ENCODE data around the gene MYCBPAP. TPM values are rescaled to one million over a fixed set of nuclear protein-coding genes. Genes with fewer than 3 reads are reported as not detected.

The MYCBPAP gene
- polyA plus RNA-seq, 2 of the 4 experiments (the other 2 are of a cell fraction): 0.93 to 2.5 TPM

DNA sequence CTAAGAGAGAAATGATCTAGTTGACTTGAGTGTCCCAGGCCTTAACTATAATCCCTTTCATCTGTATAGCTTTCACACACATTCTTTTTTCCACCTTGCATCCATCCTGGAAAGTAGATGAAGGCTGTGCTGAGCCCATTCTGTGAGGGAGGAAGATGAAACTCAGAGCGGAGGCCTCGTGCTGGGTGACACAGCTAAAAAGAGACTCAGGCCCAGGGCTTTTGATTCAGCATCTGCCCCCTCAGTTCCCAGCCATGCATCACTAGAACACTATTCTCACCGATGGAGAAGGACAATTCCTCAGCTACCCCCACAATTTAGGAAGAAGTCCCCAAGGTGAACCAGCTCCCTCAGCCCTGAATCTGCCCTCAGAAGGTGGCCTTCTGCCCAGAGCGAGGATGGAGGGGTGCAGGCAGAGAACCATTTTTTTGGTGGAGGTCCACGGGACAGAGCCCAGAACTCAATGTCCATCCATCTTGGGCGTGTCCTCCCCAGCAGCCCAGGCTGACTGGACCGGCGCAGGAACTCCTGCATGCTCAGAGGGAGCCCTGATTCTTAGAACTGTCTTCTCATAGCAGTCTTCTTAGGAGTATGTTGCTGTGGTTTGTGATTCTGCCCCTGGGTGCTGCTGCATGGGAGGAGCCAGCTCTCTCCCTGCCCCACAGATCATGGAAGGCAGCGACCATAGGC is 5.8 kb upstream of the MYCBPAP start (continued):
- TF ChIP-seq, protein P1, sequence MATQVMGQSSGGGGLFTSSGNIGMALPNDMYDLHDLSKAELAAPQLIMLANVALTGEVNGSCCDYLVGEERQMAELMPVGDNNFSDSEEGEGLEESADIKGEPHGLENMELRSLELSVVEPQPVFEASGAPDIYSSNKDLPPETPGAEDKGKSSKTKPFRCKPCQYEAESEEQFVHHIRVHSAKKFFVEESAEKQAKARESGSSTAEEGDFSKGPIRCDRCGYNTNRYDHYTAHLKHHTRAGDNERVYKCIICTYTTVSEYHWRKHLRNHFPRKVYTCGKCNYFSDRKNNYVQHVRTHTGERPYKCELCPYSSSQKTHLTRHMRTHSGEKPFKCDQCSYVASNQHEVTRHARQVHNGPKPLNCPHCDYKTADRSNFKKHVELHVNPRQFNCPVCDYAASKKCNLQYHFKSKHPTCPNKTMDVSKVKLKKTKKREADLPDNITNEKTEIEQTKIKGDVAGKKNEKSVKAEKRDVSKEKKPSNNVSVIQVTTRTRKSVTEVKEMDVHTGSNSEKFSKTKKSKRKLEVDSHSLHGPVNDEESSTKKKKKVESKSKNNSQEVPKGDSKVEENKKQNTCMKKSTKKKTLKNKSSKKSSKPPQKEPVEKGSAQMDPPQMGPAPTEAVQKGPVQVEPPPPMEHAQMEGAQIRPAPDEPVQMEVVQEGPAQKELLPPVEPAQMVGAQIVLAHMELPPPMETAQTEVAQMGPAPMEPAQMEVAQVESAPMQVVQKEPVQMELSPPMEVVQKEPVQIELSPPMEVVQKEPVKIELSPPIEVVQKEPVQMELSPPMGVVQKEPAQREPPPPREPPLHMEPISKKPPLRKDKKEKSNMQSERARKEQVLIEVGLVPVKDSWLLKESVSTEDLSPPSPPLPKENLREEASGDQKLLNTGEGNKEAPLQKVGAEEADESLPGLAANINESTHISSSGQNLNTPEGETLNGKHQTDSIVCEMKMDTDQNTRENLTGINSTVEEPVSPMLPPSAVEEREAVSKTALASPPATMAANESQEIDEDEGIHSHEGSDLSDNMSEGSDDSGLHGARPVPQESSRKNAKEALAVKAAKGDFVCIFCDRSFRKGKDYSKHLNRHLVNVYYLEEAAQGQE (IDR thresholded peaks at IDR 0.05): no peak
- TF ChIP-seq ELK1 (IDR thresholded peaks at IDR 0.05; ENCODE audit: low read depth, low read length) (no peak), SMC3 (IDR thresholded peaks at IDR 0.05) (no peak), MYC (IDR thresholded peaks at IDR 0.05; ENCODE audit: borderline replicate concordance, low read length) (no peak), HMGXB4 (CRISPR knock-in tag; IDR thresholded peaks at IDR 0.05; ENCODE audit: borderline replicate concordance) (no peak), PHF8 (IDR thresholded peaks at IDR 0.05; ENCODE audit: borderline replicate concordance, low read depth) (no peak), ESRRA (IDR thresholded peaks at IDR 0.05; ENCODE audit: borderline replicate concordance, low read length) (no peak)
- TF ChIP-seq, protein P2, sequence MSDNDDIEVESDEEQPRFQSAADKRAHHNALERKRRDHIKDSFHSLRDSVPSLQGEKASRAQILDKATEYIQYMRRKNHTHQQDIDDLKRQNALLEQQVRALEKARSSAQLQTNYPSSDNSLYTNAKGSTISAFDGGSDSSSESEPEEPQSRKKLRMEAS (IDR thresholded peaks at IDR 0.05): no peak

- WGBS (ENCODE audit: missing lambda C conversion rate): 64% methylated on average over 7 of the region's 7 CpGs
- Histone ChIP-seq H3K4me2 (no peak overlapping the region), H3K27ac (no peak overlapping the region), H3K4me1 (peaks cover 12% of the 10 kb centered on the region; the same call in 2 of the 3 replicates), H3K9me3 (no peaks in the 10 kb centered on the region), H3K4me3 (no peak overlapping the region)
- ATAC-seq (no peak), DNase-seq (ENCODE audit: low read depth in 1 of 2, low spot score in 1 of 2) (no peak), FAIRE-seq (no peak)
- POLR2A ChIA-PET: interaction anchor here (0.6 to 0.7 kb wide), 2 partner anchors 27 to 680 kb away, joined by 3 read pairs; no protein-coding TSS in a partner anchor
- CTCF ChIA-PET: interaction anchor here (0.6 to 10.1 kb wide), 12 partner anchors 11 to 450 kb away, joined by 3 to 119 read pairs (median 5); partner anchors contain the start of gene RSAD1
- TF ChIP-seq KDM1A (IDR thresholded peaks at IDR 0.05; ENCODE audit: low read depth) (no peak), FOSL2 (IDR thresholded peaks at IDR 0.05) (no peak), FOSL2 (CRISPR knock-in tag; IDR thresholded peaks at IDR 0.05) (no peak), MAZ (IDR thresholded peaks at IDR 0.05; ENCODE audit: borderline replicate concordance, low read depth, low read length) (no peak), JUN (IDR thresholded peaks at IDR 0.05) (no peak), ATOH8 (CRISPR knock-in tag; IDR thresholded peaks at IDR 0.05; ENCODE audit: low read depth) (no peak), POLR2A (IDR thresholded peaks at IDR 0.05; ENCODE audit: low read length) (no peak), NFE2L2 (conservative IDR thresholded peaks at IDR 0.05; ENCODE audit: low read length) (no peak), FOXS1 (CRISPR knock-in tag; IDR thresholded peaks at IDR 0.05) (no peak), NR3C1 (IDR thresholded peaks at IDR 0.05) (no peak), HOXB5 (CRISPR knock-in tag; IDR thresholded peaks at IDR 0.05) (no peak), HOXB13 (CRISPR knock-in tag; IDR thresholded peaks at IDR 0.05; ENCODE audit: low read depth) (no peak), CHD4 (IDR thresholded peaks at IDR 0.05; ENCODE audit: borderline replicate concordance) (no peak), CBX2 (IDR thresholded peaks at IDR 0.05; ENCODE audit: borderline replicate concordance, low read depth) (no peak)
- TF ChIP-seq, protein P3, sequence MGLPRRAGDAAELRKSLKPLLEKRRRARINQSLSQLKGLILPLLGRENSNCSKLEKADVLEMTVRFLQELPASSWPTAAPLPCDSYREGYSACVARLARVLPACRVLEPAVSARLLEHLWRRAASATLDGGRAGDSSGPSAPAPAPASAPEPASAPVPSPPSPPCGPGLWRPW (IDR thresholded peaks at IDR 0.05): no peak
- TF ChIP-seq, protein P1 (IDR thresholded peaks at IDR 0.05): no peak
- TF ChIP-seq, protein P2 (IDR thresholded peaks at IDR 0.05): no peak
Measured at GRCh38 chr17:50505591-50506130, 2.6 kb upstream of the MYCBPAP start.

Data from A549 (cell line).